ENCODE measurements around the gene MISP. TPM values are rescaled to one million over a fixed set of nuclear protein-coding genes. Genes with fewer than 3 reads are reported as not detected.

The MISP gene
- total and polyA plus RNA-seq, 2 of the 8 experiments (the other 6 are each of a cell fraction or from before 2014, with no cell fraction given), result 0.43 to 0.45 TPM

MicroRNAs encoded within 50 kb of the gene (microRNA counts, 767-probe panel; counts per million panel counts)
- 879 counts per million, percentile 95 among the panel's probes with 10 or more counts for microRNA hsa-miR-3187-3p

Small RNAs within 50 kb of the gene (microRNA-seq; reads per million reads assigned to microRNA genes)
- gene MIR3187 (ENCODE audit: borderline microRNAs expressed in 2 of 2, borderline number of aligned reads in 2 of 2, borderline replicate concordance in 1 of 2), result 4.1 to 11.8 reads per million in 2 experiments
- gene MIR4745 (ENCODE audit: borderline microRNAs expressed in 2 of 2, borderline number of aligned reads in 2 of 2, borderline replicate concordance in 1 of 2), result 5.3 to 6.3 reads per million in 2 experiments

Small RNAs within 50 kb of the gene (small RNA-seq; reads per million reads assigned to genes)
- not detected for gene MIR3187 (ENCODE audit: insufficient read depth)

Other genes starting within 250 kb of the MISP start
- 9.1 and 10.2 TPM in 2 replicates for gene TPGS1, start 243.6 kb upstream of the MISP start, total RNA-seq (2021; fragmentation: NEBNext Ultra II Directional; extraction: Animal tissue kit (Norgen Biotek cat#: 25700))
- gene TPGS1, start 243.6 kb upstream of the MISP start, polyA plus RNA-seq (2011; rRNA removed), result 10.6 and 11.8 TPM in 2 replicates
- gene CDC34, start 219.4 kb upstream of the MISP start, total RNA-seq (2021; fragmentation: NEBNext Ultra II Directional; extraction: Animal tissue kit (Norgen Biotek cat#: 25700)), result 129 and 133 TPM in 2 replicates
- 95.9 and 152 TPM in 2 replicates for gene CDC34, start 219.4 kb upstream of the MISP start, polyA plus RNA-seq (2011; rRNA removed)
- 0.32 and 0.59 TPM in 2 replicates for gene GZMM, start 207.1 kb upstream of the MISP start, total RNA-seq (2021; fragmentation: NEBNext Ultra II Directional; extraction: Animal tissue kit (Norgen Biotek cat#: 25700))
- gene GZMM, start 207.1 kb upstream of the MISP start, polyA plus RNA-seq (2011; rRNA removed), result 0.09 and 0.19 TPM in 2 replicates
- gene BSG, start 178.5 kb upstream of the MISP start, total RNA-seq (2021; fragmentation: NEBNext Ultra II Directional; extraction: Animal tissue kit (Norgen Biotek cat#: 25700)), result 726 and 743 TPM in 2 replicates
- 1,055 and 1,381 TPM in 2 replicates for gene BSG, start 178.5 kb upstream of the MISP start, polyA plus RNA-seq (2011; rRNA removed)
- 3.6 and 4.0 TPM in 2 replicates for gene HCN2, start 161.2 kb upstream of the MISP start, total RNA-seq (2021; fragmentation: NEBNext Ultra II Directional; extraction: Animal tissue kit (Norgen Biotek cat#: 25700))
- gene HCN2, start 161.2 kb upstream of the MISP start, polyA plus RNA-seq (2011; rRNA removed), result 1.0 and 1.9 TPM in 2 replicates
- gene POLRMT, start 117.6 kb upstream of the MISP start, total RNA-seq (2021; fragmentation: NEBNext Ultra II Directional; extraction: Animal tissue kit (Norgen Biotek cat#: 25700)), result 110 and 111 TPM in 2 replicates
- gene POLRMT, start 117.6 kb upstream of the MISP start, polyA plus RNA-seq (2011; rRNA removed), result 93.0 and 119 TPM in 2 replicates
- gene FGF22, start 111.2 kb upstream of the MISP start, total RNA-seq (2021; fragmentation: NEBNext Ultra II Directional; extraction: Animal tissue kit (Norgen Biotek cat#: 25700)), result 1.7 and 1.9 TPM in 2 replicates
- 0.44 and 0.99 TPM in 2 replicates for gene FGF22, start 111.2 kb upstream of the MISP start, polyA plus RNA-seq (2011; rRNA removed)
- gene RNF126, start 87.9 kb upstream of the MISP start, total RNA-seq (2021; fragmentation: NEBNext Ultra II Directional; extraction: Animal tissue kit (Norgen Biotek cat#: 25700)), result 64.7 and 68.0 TPM in 2 replicates
- 21.8 and 56.5 TPM in 2 replicates for gene RNF126, start 87.9 kb upstream of the MISP start, polyA plus RNA-seq (2011; rRNA removed)
- gene FSTL3, start 74.7 kb upstream of the MISP start, total RNA-seq (2021; fragmentation: NEBNext Ultra II Directional; extraction: Animal tissue kit (Norgen Biotek cat#: 25700)), result 7.5 and 8.1 TPM in 2 replicates
- 11.8 and 18.4 TPM in 2 replicates for gene FSTL3, start 74.7 kb upstream of the MISP start, polyA plus RNA-seq (2011; rRNA removed)
- not detected in 2 replicates for gene PRSS57, start 55.7 kb upstream of the MISP start, total RNA-seq (2021; fragmentation: NEBNext Ultra II Directional; extraction: Animal tissue kit (Norgen Biotek cat#: 25700))
- gene PRSS57, start 55.7 kb upstream of the MISP start, polyA plus RNA-seq (2011; rRNA removed), result 0.09 TPM in 1 of 2 replicates, not detected in the other
- 16.5 TPM in 2 replicates for gene PALM, start 42.2 kb upstream of the MISP start, total RNA-seq (2021; fragmentation: NEBNext Ultra II Directional; extraction: Animal tissue kit (Norgen Biotek cat#: 25700))
- 5.7 and 13.0 TPM in 2 replicates for gene PALM, start 42.2 kb upstream of the MISP start, polyA plus RNA-seq (2011; rRNA removed)
- 873 and 888 TPM in 2 replicates for gene PTBP1, start 46.3 kb downstream of the MISP start, total RNA-seq (2021; fragmentation: NEBNext Ultra II Directional; extraction: Animal tissue kit (Norgen Biotek cat#: 25700))
- gene PTBP1, start 46.3 kb downstream of the MISP start, polyA plus RNA-seq (2011; rRNA removed), result 528 and 645 TPM in 2 replicates
- gene PLPPR3, start 70.8 kb downstream of the MISP start, total RNA-seq (2021; fragmentation: NEBNext Ultra II Directional; extraction: Animal tissue kit (Norgen Biotek cat#: 25700)), result 66.2 and 71.7 TPM in 2 replicates
- gene PLPPR3, start 70.8 kb downstream of the MISP start, polyA plus RNA-seq (2011; rRNA removed), result 76.4 and 109 TPM in 2 replicates
- 0.80 and 1.7 TPM in 2 replicates for gene AZU1, start 76.7 kb downstream of the MISP start, total RNA-seq (2021; fragmentation: NEBNext Ultra II Directional; extraction: Animal tissue kit (Norgen Biotek cat#: 25700))
- 1.3 and 2.7 TPM in 2 replicates for gene AZU1, start 76.7 kb downstream of the MISP start, polyA plus RNA-seq (2011; rRNA removed)
- 0.39 and 0.42 TPM in 2 replicates for gene PRTN3, start 89.9 kb downstream of the MISP start, total RNA-seq (2021; fragmentation: NEBNext Ultra II Directional; extraction: Animal tissue kit (Norgen Biotek cat#: 25700))
- 2.1 and 3.1 TPM in 2 replicates for gene PRTN3, start 89.9 kb downstream of the MISP start, polyA plus RNA-seq (2011; rRNA removed)
- gene ELANE, start 101.2 kb downstream of the MISP start, total RNA-seq (2021; fragmentation: NEBNext Ultra II Directional; extraction: Animal tissue kit (Norgen Biotek cat#: 25700)), result not detected in 2 replicates
- not detected in 2 replicates for gene ELANE, start 101.2 kb downstream of the MISP start, polyA plus RNA-seq (2011; rRNA removed)
- gene CFD, start 108.6 kb downstream of the MISP start, total RNA-seq (2021; fragmentation: NEBNext Ultra II Directional; extraction: Animal tissue kit (Norgen Biotek cat#: 25700)), result 1.7 TPM in 2 replicates
- 2.8 and 4.6 TPM in 2 replicates for gene CFD, start 108.6 kb downstream of the MISP start, polyA plus RNA-seq (2011; rRNA removed)
- gene MED16, start 142.1 kb downstream of the MISP start, total RNA-seq (2021; fragmentation: NEBNext Ultra II Directional; extraction: Animal tissue kit (Norgen Biotek cat#: 25700)), result 51.0 and 55.9 TPM in 2 replicates
- 67.2 and 134 TPM in 2 replicates for gene MED16, start 142.1 kb downstream of the MISP start, polyA plus RNA-seq (2011; rRNA removed)
- not detected in 2 replicates for gene RNU6-9, start 142.4 kb downstream of the MISP start, total RNA-seq (2021; fragmentation: NEBNext Ultra II Directional; extraction: Animal tissue kit (Norgen Biotek cat#: 25700))
- not detected in 2 replicates for gene RNU6-9, start 142.4 kb downstream of the MISP start, polyA plus RNA-seq (2011; rRNA removed)
- 76.1 and 76.8 TPM in 2 replicates for gene R3HDM4, start 162.1 kb downstream of the MISP start, total RNA-seq (2021; fragmentation: NEBNext Ultra II Directional; extraction: Animal tissue kit (Norgen Biotek cat#: 25700))
- gene R3HDM4, start 162.1 kb downstream of the MISP start, polyA plus RNA-seq (2011; rRNA removed), result 102 and 151 TPM in 2 replicates
- gene KISS1R, start 166.2 kb downstream of the MISP start, total RNA-seq (2021; fragmentation: NEBNext Ultra II Directional; extraction: Animal tissue kit (Norgen Biotek cat#: 25700)), result 2.3 and 2.6 TPM in 2 replicates
- 2.7 and 5.1 TPM in 2 replicates for gene KISS1R, start 166.2 kb downstream of the MISP start, polyA plus RNA-seq (2011; rRNA removed)
- gene ARID3A, start 174.9 kb downstream of the MISP start, total RNA-seq (2021; fragmentation: NEBNext Ultra II Directional; extraction: Animal tissue kit (Norgen Biotek cat#: 25700)), result 77.4 and 78.4 TPM in 2 replicates
- 40.5 and 59.3 TPM in 2 replicates for gene ARID3A, start 174.9 kb downstream of the MISP start, polyA plus RNA-seq (2011; rRNA removed)
- gene WDR18, start 233.2 kb downstream of the MISP start, total RNA-seq (2021; fragmentation: NEBNext Ultra II Directional; extraction: Animal tissue kit (Norgen Biotek cat#: 25700)), result 87.7 and 90.1 TPM in 2 replicates
- 177 and 264 TPM in 2 replicates for gene WDR18, start 233.2 kb downstream of the MISP start, polyA plus RNA-seq (2011; rRNA removed)
- gene GRIN3B, start 249.3 kb downstream of the MISP start, total RNA-seq (2021; fragmentation: NEBNext Ultra II Directional; extraction: Animal tissue kit (Norgen Biotek cat#: 25700)), result 0.45 and 0.63 TPM in 2 replicates
- 1.0 and 2.0 TPM in 2 replicates for gene GRIN3B, start 249.3 kb downstream of the MISP start, polyA plus RNA-seq (2011; rRNA removed)